SK-N-SH (cell line): ENCODE results near the gene ARHGAP6.

Source experiments
- EP300 ChIP-seq, 2 experiments: IDR thresholded peaks; 2 replicates each; pipeline versions ENCODE4 v1.4.0 to v1.6.1; 2012; ENCODE audit warnings: borderline replicate concordance in 1 of 2, low read depth in 1 of 2, low read length in 1 of 2
- FOSL2 ChIP-seq: IDR thresholded peaks from 2 replicates; pipeline ENCODE4 v1.4.0; 2012; ENCODE audit warnings: low read depth, mild to moderate bottlenecking, moderate library complexity, borderline replicate concordance
- MEF2A ChIP-seq: IDR thresholded peaks from 2 replicates; pipeline ENCODE4 v1.4.0; 2012; ENCODE audit warnings: low read depth, borderline replicate concordance
- POLR2AphosphoS5 ChIP-seq: IDR thresholded peaks from 2 replicates; pipeline ENCODE4 v1.6.1; 2012; ENCODE audit warnings: low read depth, low read length
- REST ChIP-seq: IDR thresholded peaks from 2 replicates; pipeline ENCODE4 v1.6.1; 2012; ENCODE audit warnings: mild to moderate bottlenecking, low read depth, low read length, moderate library complexity
- TCF12 ChIP-seq: IDR thresholded peaks from 2 replicates; pipeline ENCODE4 v1.4.0; 2012
- TEAD4 ChIP-seq: IDR thresholded peaks from 2 replicates; pipeline ENCODE4 v1.4.0; 2012; ENCODE audit warnings: mild to moderate bottlenecking, borderline replicate concordance; ENCODE audit not compliant: insufficient read depth
- YY1 ChIP-seq: IDR thresholded peaks from 2 replicates; pipeline ENCODE4 v1.4.0; 2012; ENCODE audit warnings: low read depth, mild to moderate bottlenecking
- TF ChIP-seq, protein P1 (sequence below): fragments of 200-600 bp; sonication (generic); IDR thresholded peaks from 2 replicates; pipeline ENCODE4 v1.6.1; 2017; ENCODE audit warnings: antibody characterized with exemption, mild to moderate bottlenecking, moderate library complexity
- TF ChIP-seq, protein P2 (sequence below): IDR thresholded peaks from 2 replicates; pipeline ENCODE4 v1.4.0; 2012; ENCODE audit warnings: low read depth
- TF ChIP-seq, protein P3 (sequence below): IDR thresholded peaks from 2 replicates; pipeline ENCODE4 v1.4.0; 2012; ENCODE audit warnings: low read depth, borderline replicate concordance

DNA sequence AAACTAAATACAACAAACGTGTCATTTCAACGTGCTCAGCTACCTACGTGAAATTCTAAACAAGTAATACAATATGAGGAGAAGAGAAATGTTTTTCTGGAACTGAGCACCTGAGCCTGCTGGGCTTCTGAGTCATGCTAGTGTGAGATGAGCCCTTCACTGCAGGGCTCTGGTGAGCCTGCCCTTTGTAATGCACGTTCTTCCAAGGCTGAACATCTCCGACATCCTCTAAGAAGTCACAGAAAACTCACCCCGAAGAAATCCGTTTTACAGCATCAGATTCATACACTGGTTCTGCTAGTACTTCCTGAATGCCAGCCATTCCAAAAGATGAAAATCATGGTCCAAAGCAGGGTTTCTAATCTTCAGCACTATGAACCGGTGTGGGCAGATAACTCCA, 215.4 kb downstream of the ARHGAP6 start:
- TF ChIP-seq, protein P1, sequence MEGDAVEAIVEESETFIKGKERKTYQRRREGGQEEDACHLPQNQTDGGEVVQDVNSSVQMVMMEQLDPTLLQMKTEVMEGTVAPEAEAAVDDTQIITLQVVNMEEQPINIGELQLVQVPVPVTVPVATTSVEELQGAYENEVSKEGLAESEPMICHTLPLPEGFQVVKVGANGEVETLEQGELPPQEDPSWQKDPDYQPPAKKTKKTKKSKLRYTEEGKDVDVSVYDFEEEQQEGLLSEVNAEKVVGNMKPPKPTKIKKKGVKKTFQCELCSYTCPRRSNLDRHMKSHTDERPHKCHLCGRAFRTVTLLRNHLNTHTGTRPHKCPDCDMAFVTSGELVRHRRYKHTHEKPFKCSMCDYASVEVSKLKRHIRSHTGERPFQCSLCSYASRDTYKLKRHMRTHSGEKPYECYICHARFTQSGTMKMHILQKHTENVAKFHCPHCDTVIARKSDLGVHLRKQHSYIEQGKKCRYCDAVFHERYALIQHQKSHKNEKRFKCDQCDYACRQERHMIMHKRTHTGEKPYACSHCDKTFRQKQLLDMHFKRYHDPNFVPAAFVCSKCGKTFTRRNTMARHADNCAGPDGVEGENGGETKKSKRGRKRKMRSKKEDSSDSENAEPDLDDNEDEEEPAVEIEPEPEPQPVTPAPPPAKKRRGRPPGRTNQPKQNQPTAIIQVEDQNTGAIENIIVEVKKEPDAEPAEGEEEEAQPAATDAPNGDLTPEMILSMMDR: no peak
- TF ChIP-seq YY1: no peak
- TF ChIP-seq, protein P2, sequence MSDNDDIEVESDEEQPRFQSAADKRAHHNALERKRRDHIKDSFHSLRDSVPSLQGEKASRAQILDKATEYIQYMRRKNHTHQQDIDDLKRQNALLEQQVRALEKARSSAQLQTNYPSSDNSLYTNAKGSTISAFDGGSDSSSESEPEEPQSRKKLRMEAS: no peak
- no peak for TF ChIP-seq MEF2A
- TF ChIP-seq, protein P3, sequence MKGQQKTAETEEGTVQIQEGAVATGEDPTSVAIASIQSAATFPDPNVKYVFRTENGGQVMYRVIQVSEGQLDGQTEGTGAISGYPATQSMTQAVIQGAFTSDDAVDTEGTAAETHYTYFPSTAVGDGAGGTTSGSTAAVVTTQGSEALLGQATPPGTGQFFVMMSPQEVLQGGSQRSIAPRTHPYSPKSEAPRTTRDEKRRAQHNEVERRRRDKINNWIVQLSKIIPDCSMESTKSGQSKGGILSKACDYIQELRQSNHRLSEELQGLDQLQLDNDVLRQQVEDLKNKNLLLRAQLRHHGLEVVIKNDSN: no peak
- TF ChIP-seq EP300 (IDR thresholded peaks at IDR 0.05; ENCODE audit: borderline replicate concordance in 1 of 2, low read depth in 1 of 2, low read length in 1 of 2): no peak
- TF ChIP-seq TEAD4: no peak
- no peak for TF ChIP-seq TCF12
- no peak for TF ChIP-seq POLR2AphosphoS5
- TF ChIP-seq FOSL2: no peak
- no peak for TF ChIP-seq REST
